ENCODE measurements around the gene TECTA. TPM values are rescaled to one million over a fixed set of nuclear protein-coding genes. Genes with fewer than 3 reads are reported as not detected.

Gene TECTA
- polyA plus RNA-seq, 1 donor (not counting 4 experiments of a cell fraction or from before 2014, with no cell fraction given), result 0.17 TPM

GRCh38 chr11:121081321-121081720 lies 19.7 kb upstream of the TECTA start:
- TF ChIP-seq EZH2 (IDR thresholded peaks at IDR 0.05; ENCODE audit: low read length) (no peak), CTCF (optimal IDR thresholded peaks at IDR 0.05 in 1 of 3, IDR thresholded peaks at IDR 0.05 in 1 of 3, conservative IDR thresholded peaks at IDR 0.05 in 1 of 3; ENCODE audit: extremely low read depth in 1 of 3, insufficient read depth in 2 of 3, low read length in 3 of 3) (no peak)
- Histone ChIP-seq H3K9ac (ENCODE audit: control insufficient read depth, extremely low read depth, insufficient read depth, low read length) (no peak overlapping the region), H3K79me2 (ENCODE audit: control insufficient read depth, insufficient read depth, low read length) (no peaks in the 10 kb centered on the region), H3K27me3 (ENCODE audit: control insufficient read depth, extremely low read depth, insufficient read depth, low read length) (no peaks in the 10 kb centered on the region), H3K9me1 (ENCODE audit: control insufficient read depth, extremely low read depth, insufficient read depth, low read length) (no peaks in the 10 kb centered on the region), H3K36me3 (ENCODE audit: control insufficient read depth in 2 of 2, extremely low read depth in 1 of 2, insufficient read depth in 2 of 2, low read length in 2 of 2) (peaks cover 3 to 4% of the 10 kb centered on the region in 2 experiments), H3K4me2 (ENCODE audit: control insufficient read depth, extremely low read depth, insufficient read depth, low read depth, low read length) (no peak overlapping the region), H3K4me3 (ENCODE audit: control insufficient read depth in 2 of 3, extremely low read depth in 1 of 3, insufficient read depth in 2 of 3, low read depth in 1 of 3, low read length in 3 of 3) (no peak overlapping the region), H3K27ac (ENCODE audit: control insufficient read depth, insufficient read depth, low read length) (no peak overlapping the region), H4K20me1 (ENCODE audit: control insufficient read depth, extremely low read depth, insufficient read depth, low read length) (no peaks in the 10 kb centered on the region), H3K4me1 (ENCODE audit: control insufficient read depth, extremely low read depth, insufficient read depth, low read length) (no peaks in the 10 kb centered on the region), H3K9me3 (ENCODE audit: control insufficient read depth, low read depth, low read length) (no peaks in the 10 kb centered on the region), H2AFZ (ENCODE audit: control insufficient read depth, low read length) (no peak overlapping the region)
- FAIRE-seq (no peak), DNase-seq (ENCODE audit: low read depth, low spot score) (no peak)
- dilution Hi-C loops (cut with MboI; ENCODE audit: extremely low pct_ligation_motif_present, low sequenced_read_pairs), result no loop called here

DNA sequence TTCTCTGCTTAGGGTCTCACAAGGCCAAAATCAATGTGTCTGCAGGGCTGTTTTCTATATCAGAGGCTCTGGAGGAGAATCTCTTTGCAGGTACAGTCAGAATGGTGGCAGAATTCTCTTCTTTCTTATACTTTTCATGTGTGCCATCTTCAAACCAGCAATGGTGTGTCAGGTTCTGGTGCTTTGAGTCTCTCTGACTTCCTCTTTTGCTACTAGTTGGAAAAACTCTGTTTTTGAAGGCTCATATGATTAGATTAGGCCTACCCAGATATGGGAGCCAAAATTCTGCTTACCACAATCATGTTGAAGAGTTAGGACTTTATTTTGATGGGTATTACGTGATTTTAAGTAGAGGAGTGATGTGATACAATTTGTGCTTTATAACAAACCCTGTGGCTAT lies 18.8 kb upstream of the TECTA start:
- FAIRE-seq (no peak), DNase-seq (ENCODE audit: low read depth, low spot score) (no peak)
- no peak overlapping the region for H2AFZ ChIP-seq (ENCODE audit: control insufficient read depth, low read length)
- H3K9ac ChIP-seq (ENCODE audit: control insufficient read depth, extremely low read depth, insufficient read depth, low read length), result no peak overlapping the region
- H3K79me2 ChIP-seq (ENCODE audit: control insufficient read depth, insufficient read depth, low read length), result no peaks in the 10 kb centered on the region
- H3K27me3 ChIP-seq (ENCODE audit: control insufficient read depth, extremely low read depth, insufficient read depth, low read length), result no peaks in the 10 kb centered on the region
- no peaks in the 10 kb centered on the region for H3K4me1 ChIP-seq (ENCODE audit: control insufficient read depth, extremely low read depth, insufficient read depth, low read length)
- no peak overlapping the region for H3K4me2 ChIP-seq (ENCODE audit: control insufficient read depth, extremely low read depth, insufficient read depth, low read depth, low read length)
- H3K4me3 ChIP-seq (ENCODE audit: control insufficient read depth in 2 of 3, extremely low read depth in 1 of 3, insufficient read depth in 2 of 3, low read depth in 1 of 3, low read length in 3 of 3), result no peak overlapping the region
- TF ChIP-seq CTCF (optimal IDR thresholded peaks at IDR 0.05 in 1 of 3, IDR thresholded peaks at IDR 0.05 in 1 of 3, conservative IDR thresholded peaks at IDR 0.05 in 1 of 3; ENCODE audit: extremely low read depth in 1 of 3, insufficient read depth in 2 of 3, low read length in 3 of 3) (no peak), EZH2 (IDR thresholded peaks at IDR 0.05; ENCODE audit: low read length) (no peak)
- H4K20me1 ChIP-seq (ENCODE audit: control insufficient read depth, extremely low read depth, insufficient read depth, low read length), result no peaks in the 10 kb centered on the region
- H3K36me3 ChIP-seq (ENCODE audit: control insufficient read depth in 2 of 2, extremely low read depth in 1 of 2, insufficient read depth in 2 of 2, low read length in 2 of 2), result peaks cover 4% of the 10 kb centered on the region in 2 experiments
- no peaks in the 10 kb centered on the region for H3K9me1 ChIP-seq (ENCODE audit: control insufficient read depth, extremely low read depth, insufficient read depth, low read length)
- dilution Hi-C loops (cut with MboI; ENCODE audit: extremely low pct_ligation_motif_present, low sequenced_read_pairs), result no loop called here
- H3K9me3 ChIP-seq (ENCODE audit: control insufficient read depth, low read depth, low read length), result no peaks in the 10 kb centered on the region
- no peak overlapping the region for H3K27ac ChIP-seq (ENCODE audit: control insufficient read depth, insufficient read depth, low read length)
